Small intestine (tissue), 7 donors: Measurements from ENCODE around the gene PRKX. TPM values are rescaled to one million over a fixed set of nuclear protein-coding genes. Genes with fewer than 3 reads are reported as not detected.
A peak's percentile ranks its signal among the peaks of the same experiment; 100 is the strongest.
"Not testable (repeated sequence)": the region's sequence is repeated elsewhere in the genome, so short reads cannot be mapped to it uniquely, and the experiment has no call there.

Experiments
- DNase-seq, 2 donors: peaks; one replicate each; pipeline versions ENCODE4 v3.0.0 to v3.0.0-alpha.2; 2013
- FAIRE-seq: peaks from 2 replicates; lab custom pipeline; 2012; peaks lifted over from hg19 to GRCh38; lab: Jason Lieb, UNC
- H3K27ac ChIP-seq, 3 donors: one replicate each; pipeline ENCODE4 v1.5.1; 2013; ENCODE audit warnings: low read length in 2 of 3, mild to moderate bottlenecking in 2 of 3, control low read depth in 1 of 3, inconsistent platforms in 1 of 3, low read depth in 1 of 3, moderate library complexity in 1 of 3
- H3K27me3 ChIP-seq, 3 donors: one replicate each; pipeline ENCODE4 v1.6.1; 2013; ENCODE audit warnings: low read length in 3 of 3, inconsistent platforms in 1 of 3; ENCODE audit not compliant: control insufficient read depth in 3 of 3, insufficient read depth in 3 of 3
- H3K36me3 ChIP-seq, 3 donors: one replicate each; pipeline ENCODE4 v1.6.1; 2013; ENCODE audit warnings: low read length in 3 of 3, inconsistent platforms in 1 of 3, low read depth in 1 of 3, mild to moderate bottlenecking in 1 of 3, moderate library complexity in 1 of 3; ENCODE audit not compliant: control insufficient read depth in 3 of 3, insufficient read depth in 2 of 3
- H3K4me1 ChIP-seq, 3 donors: one replicate each; pipeline ENCODE4 v1.6.1; 2013; ENCODE audit warnings: low read length in 2 of 3, inconsistent platforms in 1 of 3, low read depth in 1 of 3, mild to moderate bottlenecking in 1 of 3, moderate library complexity in 1 of 3; ENCODE audit not compliant: control insufficient read depth in 3 of 3, insufficient read depth in 2 of 3
- H3K4me3 ChIP-seq, 3 donors: one replicate each; pipeline ENCODE4 v1.5.1; 2013; ENCODE audit warnings: low read length in 3 of 3, control low read depth in 1 of 3, inconsistent platforms in 1 of 3, low read depth in 1 of 3, mild to moderate bottlenecking in 1 of 3, moderate library complexity in 1 of 3
- H3K9me3 ChIP-seq, 2 donors: one replicate each; pipeline ENCODE4 v1.6.1; 2013; ENCODE audit warnings: low read depth in 1 of 2, low read length in 1 of 2; ENCODE audit not compliant: control insufficient read depth in 2 of 2, insufficient read depth in 1 of 2
- WGBS, 3 donors: extraction: QIAGEN DNeasy Blood & Tissue Kit; methylation state at CpG; one replicate each; pipeline ENCODE4 v1.1.7; 2013; 5-methylcytosine and 5-hydroxymethylcytosine counted together
- polyA plus RNA-seq, 4 donors: library from polyadenylated mRNA; stranded (reverse) in 3 of 4; unstranded in 1 of 4; fragments of 200-250 nt in 3 of 4; fragments of 120-200 nt in 1 of 4; gene quantifications; one replicate each; pipeline versions ENCODE4 v1.2.1 to v1.2.3, GENCODE V29; 2013
- donor health status: healthy with polysubstance abuse.
- donor health status: control.
- donor health status: control.
- donor health status: Bipolar disorder and iron deficiency.
- donor health status: healthy.

Gene PRKX
- polyA plus RNA-seq, 4 donors: 2.2 to 9.7 (median 6.1) TPM

DNA sequence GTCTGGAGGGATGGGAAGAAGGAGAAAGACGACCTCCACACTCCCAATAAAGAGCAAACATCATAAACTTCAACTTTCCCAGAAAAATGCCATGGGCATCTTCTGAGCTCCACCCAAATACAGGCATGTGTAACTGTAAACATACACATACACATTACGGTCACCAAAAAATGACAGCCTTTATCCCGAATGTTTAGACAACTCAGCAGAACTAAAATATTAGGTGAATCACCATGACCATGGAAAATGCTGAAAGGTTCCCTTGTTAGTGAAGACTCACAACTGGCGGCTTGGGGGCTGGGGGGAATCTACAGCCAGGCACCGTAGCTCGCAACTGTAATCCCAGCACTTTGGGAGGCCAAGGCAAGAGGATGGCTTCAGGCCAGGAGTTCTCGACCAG lies 33.0 kb downstream of the PRKX start:
- H3K27me3 ChIP-seq: no peaks in the 10 kb centered on the region
- H3K9me3 ChIP-seq: no peaks in the 10 kb centered on the region
- no peaks in the 10 kb centered on the region for H3K36me3 ChIP-seq
- H3K27ac ChIP-seq: no peak overlapping the region
- DNase-seq: no peak
- H3K4me1 ChIP-seq: no peaks in the 10 kb centered on the region
- FAIRE-seq: no peak
- no peak overlapping the region for H3K4me3 ChIP-seq
- 83 to 87% (median 84%) methylated on average over 7 of the region's 7 CpGs for WGBS, 3 donors

DNA sequence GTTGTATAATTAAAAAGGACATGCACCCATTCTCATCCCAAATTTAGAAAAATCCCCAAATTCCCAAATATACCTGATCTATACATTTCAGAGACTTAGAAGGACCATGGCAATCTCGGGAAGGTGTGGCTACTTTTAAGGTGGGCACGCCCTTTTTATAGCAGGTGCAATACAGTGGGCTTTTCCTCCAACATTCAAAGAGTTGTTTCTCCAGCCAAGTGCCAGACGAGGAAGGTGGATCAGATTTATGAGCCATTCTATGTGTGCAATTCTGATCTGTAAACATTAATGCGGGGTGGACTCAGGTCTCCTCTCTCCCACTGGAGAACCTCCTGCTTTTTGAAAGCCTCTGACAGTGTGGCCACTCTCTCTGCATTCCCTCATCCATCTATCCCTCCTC lies 33.8 kb downstream of the PRKX start:
- no peaks in the 10 kb centered on the region for H3K27me3 ChIP-seq
- no peak overlapping the region for H3K4me3 ChIP-seq
- H3K27ac ChIP-seq: no peak overlapping the region
- H3K9me3 ChIP-seq: no peaks in the 10 kb centered on the region
- H3K4me1 ChIP-seq: no peaks in the 10 kb centered on the region
- H3K36me3 ChIP-seq: no peaks in the 10 kb centered on the region
- FAIRE-seq: no peak
- 16 to 61% (median 43%) methylated on average over 4 of the region's 4 CpGs for WGBS, 3 donors
- peak in 1 of 2 donors; percentile 12 for DNase-seq

GRCh38 chrX:3678328-3678727 lies 35.1 kb downstream of the PRKX start:
- DNase-seq: no peak
- Histone ChIP-seq H3K27ac (no peak overlapping the region), H3K27me3 (no peaks in the 10 kb centered on the region), H3K36me3 (peaks cover 0 to 3% (median 0%) of the 10 kb centered on the region in 3 donors), H3K9me3 (no peaks in the 10 kb centered on the region), H3K4me3 (no peak overlapping the region), H3K4me1 (no peaks in the 10 kb centered on the region)
- no peak for FAIRE-seq
- 66 to 89% (median 84%) methylated on average over 6 of the region's 6 CpGs for WGBS, 3 donors

DNA sequence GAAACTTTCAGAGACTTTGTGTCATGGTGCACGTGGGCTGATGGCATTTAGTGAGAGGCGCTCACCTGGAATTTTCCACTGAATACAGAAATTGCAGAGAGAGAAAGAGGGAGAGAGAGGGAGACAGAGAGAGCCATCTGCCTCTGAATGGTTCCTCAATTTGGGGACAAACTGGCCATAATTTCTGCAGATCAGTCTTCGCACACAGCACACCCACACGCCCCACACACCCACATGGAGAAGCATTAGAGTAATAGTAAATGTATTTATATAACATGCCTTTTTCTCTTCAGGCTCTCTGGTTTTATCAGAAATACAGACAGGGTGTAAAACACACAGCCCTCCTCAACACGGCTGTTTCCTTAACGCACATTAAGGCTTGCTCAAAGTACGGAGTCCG lies 38.6 kb downstream of the PRKX start:
- 87 to 94% (median 93%) methylated on average over 7 to 8 of the region's 8 CpGs for WGBS, 3 donors
- no peaks in the 10 kb centered on the region for H3K27me3 ChIP-seq
- H3K4me3 ChIP-seq: no peak overlapping the region
- no peaks in the 10 kb centered on the region for H3K9me3 ChIP-seq
- FAIRE-seq (no peak), DNase-seq (no peak)
- H3K36me3 ChIP-seq: peaks cover 0 to 14% (median 2%) of the 10 kb centered on the region in 3 donors
- no peak overlapping the region for H3K27ac ChIP-seq
- no peaks in the 10 kb centered on the region for H3K4me1 ChIP-seq

DNA sequence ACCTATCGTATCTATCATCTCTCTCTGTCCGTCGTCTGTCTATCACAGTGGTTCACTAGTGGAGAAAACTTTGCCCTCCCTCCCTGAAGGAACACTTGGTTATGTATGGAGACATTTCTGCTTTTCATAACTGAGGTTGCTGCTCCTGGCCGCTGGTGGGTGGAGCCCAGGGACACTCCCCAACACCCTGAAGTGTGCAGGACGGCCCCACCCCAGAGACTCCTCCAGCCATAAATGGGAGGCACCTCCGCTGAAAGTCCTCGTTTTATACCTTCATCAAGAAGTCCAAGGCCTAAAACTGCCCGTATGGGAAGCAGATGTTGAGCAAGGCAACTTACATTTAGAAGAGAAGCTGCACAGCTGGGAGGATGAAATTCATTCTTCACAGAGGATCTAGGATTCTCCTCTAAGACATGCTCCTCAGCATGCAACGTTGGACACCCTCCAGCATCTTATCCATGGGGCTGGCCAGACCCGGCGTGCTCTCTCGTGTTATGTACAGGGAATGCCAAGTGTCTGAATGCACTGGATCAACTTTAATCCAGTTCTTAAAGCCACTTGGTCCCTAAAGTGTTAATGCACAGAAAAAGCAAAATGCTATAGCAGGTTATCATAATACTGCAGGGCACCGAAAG lies 43.5 kb downstream of the PRKX start:
- WGBS, 3 donors: 74 to 81% (median 74%) methylated on average over 13 of the region's 13 CpGs
- FAIRE-seq: no peak
- no peak for DNase-seq

GRCh38 chrX:3666975-3667374 lies 46.5 kb downstream of the PRKX start:
- H3K27me3 ChIP-seq: no peaks in the 10 kb centered on the region
- 77 to 95% (median 92%) methylated on average over 9 of the region's 9 CpGs for WGBS, 3 donors
- no peak overlapping the region for H3K27ac ChIP-seq
- H3K36me3 ChIP-seq: peaks cover 0 to 6% (median 0%) of the 10 kb centered on the region in 3 donors
- no peak overlapping the region for H3K4me3 ChIP-seq
- DNase-seq (no peak), FAIRE-seq (no peak)
- peaks cover 0 to 2% (median 0%) of the 10 kb centered on the region in 3 donors for H3K4me1 ChIP-seq
- H3K9me3 ChIP-seq: no peaks in the 10 kb centered on the region

More for the DNA sequence above, 43.5 kb downstream of the PRKX start:
- Histone ChIP-seq H3K27ac (no peak overlapping the region), H3K4me1 (no peaks in the 10 kb centered on the region), H3K4me3 (no peak overlapping the region), H3K27me3 (no peaks in the 10 kb centered on the region), H3K9me3 (no peaks in the 10 kb centered on the region), H3K36me3 (peaks cover 0 to 16% (median 2%) of the 10 kb centered on the region in 3 donors)

GRCh38 chrX:3664921-3665320 lies 48.5 kb downstream of the PRKX start:
- Histone ChIP-seq H3K9me3 (no peaks in the 10 kb centered on the region), H3K4me1 (peaks cover 0 to 2% (median 0%) of the 10 kb centered on the region in 3 donors), H3K36me3 (peaks cover 0 to 5% (median 0%) of the 10 kb centered on the region in 3 donors), H3K27ac (no peak overlapping the region), H3K27me3 (no peaks in the 10 kb centered on the region), H3K4me3 (no peak overlapping the region)
- FAIRE-seq (no peak), DNase-seq (no peak)
- 94 to 96% (median 95%) methylated on average over 12 of the region's 12 CpGs for WGBS, 3 donors

DNA sequence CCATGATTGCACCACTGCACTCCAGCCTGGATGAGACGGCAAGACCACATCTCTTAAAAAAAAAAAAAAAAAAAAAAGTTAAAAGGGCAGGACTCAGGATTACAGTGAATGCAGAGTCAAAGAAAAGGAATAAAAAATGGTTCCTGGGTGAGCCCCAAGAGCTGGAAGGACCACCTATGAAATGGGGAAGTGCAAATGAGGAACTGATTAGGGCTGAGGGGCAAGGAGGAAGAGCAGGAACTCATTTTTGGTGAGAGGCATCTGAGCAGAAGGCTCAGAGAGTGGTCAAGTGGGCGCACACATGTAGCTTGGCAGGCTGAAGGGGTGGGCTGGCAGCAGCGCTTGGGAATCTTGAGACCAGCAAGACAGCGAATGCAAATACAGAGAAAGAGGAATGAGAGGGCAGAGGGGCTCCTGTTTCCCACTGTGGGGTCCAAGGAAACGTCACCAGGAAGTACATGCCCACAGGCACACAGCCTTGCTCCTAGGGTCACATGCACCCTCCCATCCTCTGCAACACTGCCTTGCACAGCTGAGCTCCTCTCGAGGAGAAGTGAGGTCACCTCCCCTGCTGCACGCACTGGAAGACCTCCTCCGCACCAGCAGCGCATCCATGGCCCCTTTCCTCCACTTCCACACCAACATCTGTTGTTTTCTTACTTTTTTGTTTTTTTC lies 49.7 kb downstream of the PRKX start:
- 72 to 89% (median 75%) methylated on average over 5 to 9 of the region's 9 CpGs for WGBS, 3 donors
- FAIRE-seq, H3K9me3 ChIP-seq, H3K4me1 ChIP-seq, H3K27ac ChIP-seq, DNase-seq, H3K27me3 ChIP-seq, H3K4me3 ChIP-seq, H3K36me3 ChIP-seq: not testable (repeated sequence)
